Measurements from ENCODE around the gene PLCD3.

- no peak for TF ChIP-seq EP300 (conservative IDR thresholded peaks at IDR 0.05; ENCODE audit: poor library complexity, severe bottlenecking)
- no peak for TF ChIP-seq EZH2 (IDR thresholded peaks at IDR 0.05; ENCODE audit: borderline replicate concordance, insufficient read depth, low read length, poor library complexity, severe bottlenecking)
- TF ChIP-seq CTCF (IDR thresholded peaks at IDR 0.05; ENCODE audit: poor library complexity, severe bottlenecking) = no peak
Measured at GRCh38 chr17:45146166-45146565, 13.9 kb upstream of the PLCD3 start.
